Activated CD8-positive, alpha-beta memory T cell treated with anti-CD3 and anti-CD28 coated beads, Interleukin-2, amount 10 ng/mL, durations not matched to agents 7 days and 5 days (primary cell): ENCODE measurements around the gene BGN. TPM values are rescaled to one million over a fixed set of nuclear protein-coding genes. Genes with fewer than 3 reads are reported as not detected.

Experiments used
- ATAC-seq: fragments of 150-1000 bp; cut with Tn5 transposase; one replicate; pipeline ENCODE4 v1.10.0; 2021; ENCODE audit warnings: moderate library complexity
- CTCF ChIA-PET: fragments of 350-600 bp; sonication (Branson Sonifier 250); formaldehyde crosslinking; loops from one replicate; lab custom pipeline; 2021; ENCODE audit warnings: antibody characterized with exemption; lab: Charles Lee
- DNase-seq: peaks from one replicate; pipeline ENCODE4 v3.0.0-alpha.2; 2020
- H3K27ac Mint-ChIP-seq: one replicate; pipeline ENCODE4 v1.8.0; 2021; ENCODE audit warnings: mild to moderate bottlenecking, mixed read lengths
- H3K27me3 Mint-ChIP-seq: one replicate; pipeline ENCODE4 v1.8.0; 2021; ENCODE audit warnings: mixed read lengths
- H3K36me3 Mint-ChIP-seq: one replicate; pipeline ENCODE4 v1.8.0; 2021; ENCODE audit warnings: mild to moderate bottlenecking, mixed read lengths
- H3K4me1 Mint-ChIP-seq: one replicate; pipeline ENCODE4 v1.8.0; 2021; ENCODE audit warnings: mixed read lengths
- H3K4me3 Mint-ChIP-seq: one replicate; pipeline ENCODE4 v1.8.0; 2021; ENCODE audit warnings: mild to moderate bottlenecking, moderate library complexity, mixed read lengths
- H3K9me3 Mint-ChIP-seq: one replicate; pipeline ENCODE4 v1.8.0; 2022; ENCODE audit warnings: low read depth, mixed read lengths
- total RNA-seq, 2 experiments: library from RNA; stranded (reverse); gene quantifications; one replicate each; pipeline ENCODE4 v1.2.3, GENCODE V29; 2021

The BGN gene
- total RNA-seq, 2 experiments from 2014 or later, result not detected

DNA sequence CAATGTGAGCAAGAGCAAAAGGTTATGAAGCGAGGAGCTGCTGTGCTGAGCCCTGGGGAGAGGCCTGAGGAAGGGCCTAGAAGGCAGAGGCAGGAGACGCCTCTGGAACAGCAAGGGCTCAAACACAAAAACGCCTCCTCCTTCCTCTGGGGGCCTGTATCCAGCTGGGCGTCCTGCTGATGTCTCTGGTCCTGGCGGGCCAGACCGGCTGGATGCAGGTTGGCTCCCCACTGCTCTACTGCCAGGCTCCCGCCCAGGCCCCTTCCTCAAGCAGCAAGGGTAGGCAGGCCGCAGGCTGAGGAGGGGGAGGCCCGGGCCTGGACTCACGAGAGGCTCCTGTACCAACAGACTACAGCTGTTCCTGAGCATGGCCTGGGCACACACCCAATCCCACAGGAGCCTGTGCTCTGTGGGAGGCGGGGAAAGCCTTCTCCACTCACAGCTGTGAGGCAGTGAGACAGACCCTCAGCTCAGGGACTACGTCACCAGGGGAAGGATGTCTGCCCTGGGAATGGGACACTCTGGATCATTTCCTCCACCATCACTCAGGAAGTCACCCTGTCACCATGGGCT is 26.7 kb upstream of the BGN start:
- Mint-ChIP-seq H3K27me3 (no peaks in the 10 kb centered on the region), H3K36me3 (no peaks in the 10 kb centered on the region), H3K27ac (no peak overlapping the region), H3K4me3 (no peak overlapping the region), H3K9me3 (no peaks in the 10 kb centered on the region), H3K4me1 (peaks cover 8% of the 10 kb centered on the region)
- CTCF ChIA-PET, result no interaction called here
- DNase-seq (no peak), ATAC-seq (no peak)

DNA sequence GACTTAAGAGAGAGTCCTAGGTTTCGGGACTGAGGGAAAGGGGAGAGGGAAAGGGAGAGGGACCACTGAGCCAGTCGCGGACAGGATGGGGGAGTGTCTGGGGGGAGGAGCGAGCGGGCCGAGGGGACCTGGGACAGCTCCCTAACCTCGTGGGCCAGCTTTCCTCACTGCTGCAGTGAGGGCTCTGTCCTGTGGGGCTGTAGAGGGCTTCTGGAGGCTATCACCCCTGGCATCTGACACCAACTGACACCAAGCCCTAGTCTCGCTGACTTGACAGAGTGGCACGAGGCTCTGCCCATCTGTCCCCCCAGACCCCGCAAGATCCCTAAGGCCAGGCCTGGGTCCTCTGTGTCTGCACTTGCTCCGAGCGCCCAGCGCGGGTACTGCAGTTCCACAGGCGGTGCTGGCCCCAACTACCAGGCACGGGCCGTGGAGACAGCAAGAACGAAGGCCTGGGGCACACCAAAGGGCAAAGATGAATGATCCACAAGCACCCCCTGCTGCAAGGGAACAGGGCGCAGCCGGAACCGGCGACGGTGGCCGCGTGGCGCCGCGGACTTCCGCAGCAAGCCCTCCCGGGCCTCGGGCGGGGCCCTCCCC is 24.9 kb upstream of the BGN start:
- H3K36me3 Mint-ChIP-seq, result no peaks in the 10 kb centered on the region
- no peaks in the 10 kb centered on the region for H3K27me3 Mint-ChIP-seq
- peak; percentile 57 for DNase-seq
- no peaks in the 10 kb centered on the region for H3K9me3 Mint-ChIP-seq
- ATAC-seq, result peak; percentile 37
- peak overlapping the region; percentile 81 for H3K27ac Mint-ChIP-seq
- peaks cover 11% of the 10 kb centered on the region for H3K4me1 Mint-ChIP-seq
- H3K4me3 Mint-ChIP-seq, result peak overlapping the region; percentile 82
- CTCF ChIA-PET, result interaction anchor here (0.6 to 5.3 kb wide), 12 partner anchors 9 to 530 kb away, joined by 3 to 56 read pairs (median 4); no protein-coding TSS in a partner anchor

- H3K27ac Mint-ChIP-seq, result peak within 1 kb of the TSS; percentile 81
- DNase-seq (peak; percentile 90), ATAC-seq (peak; percentile 87)
- H3K36me3 Mint-ChIP-seq, result no peaks in the 10 kb centered on the region
- H3K27me3 Mint-ChIP-seq, result peaks cover 5% of the 10 kb centered on the region
- H3K9me3 Mint-ChIP-seq, result no peaks in the 10 kb centered on the region
- CTCF ChIA-PET, result interaction anchor here (0.6 to 5.3 kb wide), 15 partner anchors 10 to 531 kb away, joined by 3 to 56 read pairs (median 4); no protein-coding TSS in a partner anchor
- peaks cover 11% of the 10 kb centered on the region for H3K4me1 Mint-ChIP-seq
- H3K4me3 Mint-ChIP-seq, result peak within 1 kb of the TSS; percentile 82
These were observed 24.1 kb upstream of the BGN start, which contains the start of gene HAUS7 for GRCh38 chrX:153470411-153471363. Gene HAUS7, minus strand, starts transcription at chrX:153470576. Its CDS starts 19 bp downstream, at chrX:153470557.

DNA sequence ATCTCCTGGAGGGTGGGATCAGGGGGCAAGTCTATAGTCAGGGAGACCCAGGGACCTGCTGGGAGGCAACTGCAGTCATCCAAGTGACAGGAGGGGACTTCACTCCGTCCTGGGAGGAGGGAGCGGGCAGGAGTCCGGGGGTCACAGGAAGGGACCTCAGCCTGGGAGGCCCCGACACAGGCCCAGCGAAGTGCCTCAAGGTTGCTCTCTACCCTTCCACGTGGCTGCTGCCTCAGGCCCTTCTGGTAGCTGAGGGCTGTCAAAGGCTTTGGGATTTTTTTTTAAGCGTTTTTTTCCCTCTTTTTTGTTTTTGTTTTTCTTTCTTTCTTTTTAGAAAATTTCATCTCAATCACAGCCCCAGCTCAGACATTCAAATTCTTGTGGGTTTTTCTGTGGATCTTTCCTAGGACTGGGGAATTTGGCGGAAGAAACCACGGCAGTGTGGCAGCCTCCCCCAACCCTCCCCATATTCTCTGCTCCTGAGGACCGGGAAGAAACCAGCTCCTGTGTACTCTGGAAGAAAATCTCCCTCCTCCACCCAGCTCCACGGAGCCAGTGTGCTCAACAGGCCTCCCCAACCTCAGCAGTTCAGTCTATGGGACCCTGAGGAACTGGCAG is 23.0 kb upstream of the BGN start:
- Mint-ChIP-seq H3K36me3 (no peaks in the 10 kb centered on the region), H3K4me1 (peaks cover 11% of the 10 kb centered on the region), H3K9me3 (no peaks in the 10 kb centered on the region), H3K4me3 (no peak overlapping the region), H3K27me3 (peaks cover 10% of the 10 kb centered on the region), H3K27ac (peak overlapping the region; percentile 46)
- no peak for DNase-seq
- CTCF ChIA-PET, result interaction anchor here (1.3 to 5.3 kb wide), 7 partner anchors 11 to 513 kb away, joined by 4 to 56 read pairs (median 5); no protein-coding TSS in a partner anchor
- ATAC-seq, result no peak

DNA sequence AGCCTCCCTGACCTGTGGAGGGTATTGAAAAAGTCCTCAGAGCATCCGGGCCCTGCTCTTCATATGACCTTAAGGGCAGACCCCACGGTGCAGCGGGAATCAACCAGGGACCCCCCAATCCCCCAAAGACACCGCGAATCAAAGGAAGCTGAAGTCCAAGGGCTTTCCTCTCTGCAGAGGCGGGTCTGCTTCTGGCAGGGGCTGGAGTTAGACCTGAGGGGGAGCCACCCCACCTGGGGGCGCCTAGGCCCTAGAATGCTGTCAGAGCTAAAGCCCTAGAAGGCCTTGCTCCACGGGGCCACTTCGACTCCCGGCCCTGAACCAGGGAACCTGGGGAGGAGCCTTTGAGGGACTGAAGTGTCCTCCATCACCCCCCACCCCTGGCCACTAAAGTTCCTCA is 21.7 kb upstream of the BGN start:
- no peak overlapping the region for H3K4me3 Mint-ChIP-seq
- H3K9me3 Mint-ChIP-seq, result no peaks in the 10 kb centered on the region
- CTCF ChIA-PET, result interaction anchor here (1.5 to 5.3 kb wide), 3 partner anchors 12 to 34 kb away, joined by 4 to 56 read pairs (median 4); no protein-coding TSS in a partner anchor
- ATAC-seq (no peak), DNase-seq (no peak)
- no peaks in the 10 kb centered on the region for H3K36me3 Mint-ChIP-seq
- peaks cover 10% of the 10 kb centered on the region for H3K27me3 Mint-ChIP-seq
- H3K27ac Mint-ChIP-seq, result no peak overlapping the region
- H3K4me1 Mint-ChIP-seq, result peaks cover 11% of the 10 kb centered on the region

DNA sequence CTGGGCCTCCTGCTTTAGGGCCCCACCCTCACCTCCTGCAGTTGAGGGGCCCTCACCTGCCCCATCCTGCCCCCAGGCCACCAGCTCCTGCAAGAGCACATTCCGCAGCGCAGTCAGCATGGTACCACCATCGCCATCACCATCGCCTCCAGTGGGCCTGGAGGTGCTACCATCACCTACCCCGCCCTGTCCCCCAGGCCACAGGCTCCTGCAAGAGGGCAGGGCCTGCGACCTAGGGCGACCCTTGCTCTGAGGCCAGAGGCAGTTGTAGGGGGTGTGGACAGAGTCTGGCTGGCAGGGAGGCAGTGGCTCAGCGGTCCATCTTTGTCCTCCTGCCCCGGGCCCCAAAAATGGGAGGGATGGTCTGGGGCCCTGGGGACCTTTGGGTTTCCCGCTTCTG is 20.5 kb upstream of the BGN start:
- H3K4me3 Mint-ChIP-seq, result no peak overlapping the region
- CTCF ChIA-PET, result interaction anchor here (1.3 to 5.3 kb wide), 3 partner anchors 14 to 75 kb away, joined by 3 to 56 read pairs (median 4); no protein-coding TSS in a partner anchor

GRCh38 chrX:153474718-153475117 is 20.1 kb upstream of the BGN start:
- CTCF ChIA-PET, result interaction anchor here (1.3 to 1.5 kb wide), 3 partner anchors 14 to 75 kb away, joined by 3 to 4 read pairs (median 3); no protein-coding TSS in a partner anchor

More for the DNA sequence above, 20.5 kb upstream of the BGN start:
- Mint-ChIP-seq H3K27me3 (peaks cover 10% of the 10 kb centered on the region), H3K27ac (no peak overlapping the region), H3K4me1 (peaks cover 8% of the 10 kb centered on the region), H3K36me3 (no peaks in the 10 kb centered on the region), H3K9me3 (no peaks in the 10 kb centered on the region)
- ATAC-seq (no peak), DNase-seq (no peak)

GRCh38 chrX:153475271-153475670 is 19.5 kb upstream of the BGN start:
- H3K4me1 Mint-ChIP-seq, result peaks cover 6% of the 10 kb centered on the region
- no peak for DNase-seq
- H3K9me3 Mint-ChIP-seq, result no peaks in the 10 kb centered on the region
- H3K4me3 Mint-ChIP-seq, result no peak overlapping the region
- no peaks in the 10 kb centered on the region for H3K36me3 Mint-ChIP-seq
- no peak overlapping the region for H3K27ac Mint-ChIP-seq
- H3K27me3 Mint-ChIP-seq, result peaks cover 10% of the 10 kb centered on the region
- CTCF ChIA-PET, result interaction anchor here (1.3 kb wide), 1 partner anchor 32 kb away, joined by 3 read pairs; no protein-coding TSS in a partner anchor
- ATAC-seq, result no peak

More at GRCh38 chrX:153474718-153475117, 20.1 kb upstream of the BGN start:
- H3K4me3 Mint-ChIP-seq, result no peak overlapping the region
- H3K27me3 Mint-ChIP-seq, result peaks cover 10% of the 10 kb centered on the region
- ATAC-seq (no peak), DNase-seq (no peak)
- no peaks in the 10 kb centered on the region for H3K36me3 Mint-ChIP-seq
- no peak overlapping the region for H3K27ac Mint-ChIP-seq
- H3K4me1 Mint-ChIP-seq, result peaks cover 6% of the 10 kb centered on the region
- no peaks in the 10 kb centered on the region for H3K9me3 Mint-ChIP-seq

DNA sequence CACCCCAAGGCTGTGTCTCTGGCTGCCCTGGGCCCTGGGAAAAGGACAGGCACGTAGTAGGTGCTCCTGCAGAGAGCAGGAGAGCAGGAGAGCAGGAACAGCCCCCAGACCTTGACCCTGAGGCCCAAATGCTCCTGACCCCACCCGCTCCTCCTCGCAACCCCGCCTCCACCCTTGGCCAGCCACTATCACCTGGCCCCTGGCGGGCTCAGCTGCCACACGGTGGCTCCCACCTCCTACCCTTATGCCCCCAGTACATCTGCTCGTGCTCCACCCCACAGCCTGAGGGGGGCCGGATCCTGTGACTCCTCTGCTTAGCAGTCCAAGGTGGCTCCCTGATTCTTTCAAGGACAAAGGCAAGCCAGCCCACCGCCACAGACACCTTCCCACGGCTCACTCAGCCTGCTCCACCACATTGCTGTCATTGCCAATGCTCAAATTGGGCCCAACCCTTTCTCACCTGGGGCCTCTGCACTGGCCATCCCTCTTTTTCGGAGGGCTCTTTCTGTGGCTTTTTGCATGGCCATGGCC is 19.0 kb upstream of the BGN start:
- no peaks in the 10 kb centered on the region for H3K9me3 Mint-ChIP-seq
- CTCF ChIA-PET, result interaction anchor here (1.3 kb wide), 1 partner anchor 32 kb away, joined by 3 read pairs; no protein-coding TSS in a partner anchor
- no peaks in the 10 kb centered on the region for H3K36me3 Mint-ChIP-seq
- peaks cover 10% of the 10 kb centered on the region for H3K27me3 Mint-ChIP-seq
- no peak overlapping the region for H3K4me3 Mint-ChIP-seq
- no peak for DNase-seq
- no peak overlapping the region for H3K27ac Mint-ChIP-seq
- ATAC-seq, result no peak
- peaks cover 6% of the 10 kb centered on the region for H3K4me1 Mint-ChIP-seq

DNA sequence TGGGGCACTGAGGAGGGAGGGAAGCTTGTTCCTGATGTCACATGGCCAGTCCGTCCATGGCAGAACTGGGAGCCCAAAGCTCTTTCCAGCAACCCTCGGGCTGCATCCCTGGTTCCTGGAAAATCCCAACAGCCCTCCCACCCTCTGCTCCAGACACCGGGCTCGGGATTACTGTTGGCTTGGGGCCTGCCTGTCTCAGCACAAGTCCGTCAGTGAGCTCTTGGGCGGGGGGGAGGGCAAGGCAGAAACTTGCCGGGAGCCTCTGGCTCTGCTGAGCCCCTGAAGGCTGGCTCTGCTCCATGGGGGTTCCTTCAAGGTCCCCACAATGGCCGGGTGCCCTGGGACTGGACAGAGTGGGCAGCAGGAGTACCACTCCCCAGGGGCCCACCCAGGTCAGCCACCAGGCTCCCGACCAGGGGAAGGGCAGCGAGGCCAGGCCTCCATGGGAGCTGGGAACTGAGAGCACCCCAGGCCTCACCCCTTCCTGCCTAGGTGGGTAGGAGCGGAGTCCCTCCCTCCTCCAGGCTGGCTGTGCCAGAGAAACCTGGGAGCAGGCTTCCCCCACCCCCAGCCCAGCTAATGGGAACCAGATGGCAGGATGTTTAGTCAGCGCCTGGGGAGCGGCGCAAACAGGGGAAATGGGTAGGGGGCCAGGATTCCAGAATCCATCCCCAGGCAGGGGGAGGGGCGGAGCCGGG is 18.0 kb upstream of the BGN start:
- Mint-ChIP-seq H3K4me3 (no peak overlapping the region), H3K36me3 (no peaks in the 10 kb centered on the region), H3K27ac (no peak overlapping the region), H3K27me3 (peaks cover 10% of the 10 kb centered on the region), H3K9me3 (no peaks in the 10 kb centered on the region), H3K4me1 (peaks cover 3% of the 10 kb centered on the region)
- DNase-seq, result no peak
- CTCF ChIA-PET, result no interaction called here
- ATAC-seq, result no peak

GRCh38 chrX:153477364-153477857 is 17.4 kb upstream of the BGN start:
- CTCF ChIA-PET, result interaction anchor here (0.9 kb wide), 1 partner anchor 30 kb away, joined by 3 read pairs; no protein-coding TSS in a partner anchor
- Mint-ChIP-seq H3K36me3 (no peaks in the 10 kb centered on the region), H3K27me3 (peaks cover 10% of the 10 kb centered on the region), H3K9me3 (no peaks in the 10 kb centered on the region), H3K4me1 (peaks cover 3% of the 10 kb centered on the region), H3K4me3 (no peak overlapping the region), H3K27ac (no peak overlapping the region)
- no peak for ATAC-seq
- no peak for DNase-seq

GRCh38 chrX:153477901-153478300 is 16.9 kb upstream of the BGN start:
- H3K27ac Mint-ChIP-seq, result no peak overlapping the region
- no peaks in the 10 kb centered on the region for H3K36me3 Mint-ChIP-seq
- H3K27me3 Mint-ChIP-seq, result peaks cover 10% of the 10 kb centered on the region

More at GRCh38 chrX:153477901-153478300, 16.9 kb upstream of the BGN start:
- Mint-ChIP-seq H3K4me1 (peaks cover 3% of the 10 kb centered on the region), H3K9me3 (no peaks in the 10 kb centered on the region), H3K4me3 (no peak overlapping the region)
- CTCF ChIA-PET, result interaction anchor here (0.9 kb wide), 1 partner anchor 30 kb away, joined by 3 read pairs; no protein-coding TSS in a partner anchor
- ATAC-seq, result no peak
- no peak for DNase-seq
